ENCODE data around the gene MGAM2. TPM values are rescaled to one million over a fixed set of nuclear protein-coding genes. Genes with fewer than 3 reads are reported as not detected.

The MGAM2 gene
- total and polyA plus RNA-seq, 2 of the 8 experiments (the other 6 are each of a cell fraction or from before 2014, with no cell fraction given): 0.02 TPM; not detected in 1

DNA sequence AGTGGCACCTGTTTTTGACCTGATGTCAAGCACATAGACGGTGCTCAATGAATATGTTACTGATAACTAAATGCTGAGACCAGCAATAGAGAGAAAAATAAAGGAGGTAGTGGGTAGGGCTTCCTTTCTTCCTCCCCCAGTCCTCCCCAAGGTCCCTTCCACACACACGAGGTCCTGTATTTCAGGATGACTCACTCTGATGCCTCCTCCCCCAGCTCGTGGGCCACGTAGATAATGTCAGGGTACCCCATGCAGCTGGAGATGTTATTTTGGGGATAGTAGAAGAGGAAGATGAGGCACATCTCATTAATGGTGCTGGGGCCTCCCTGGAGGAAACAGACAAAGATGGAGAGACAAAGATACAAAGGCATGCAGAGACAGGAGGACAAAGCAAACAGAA lies 129.0 kb downstream of the MGAM2 start:
- no peak overlapping the region for H4K8ac ChIP-seq (ENCODE audit: extremely low read depth, insufficient read depth, low read length)
- DNase-seq (ENCODE audit: low read depth in 1 of 2, low spot score in 2 of 2) (no peak), FAIRE-seq (no peak)
- no peaks in the 10 kb centered on the region for H3K23me2 ChIP-seq (ENCODE audit: low read depth, low read length)
- CTCF ChIA-PET (ENCODE audit: partially characterized antibody): interaction anchor here (0.6 to 1.6 kb wide), 2 partner anchors 9 to 15 kb away, joined by 3 to 8 read pairs; no protein-coding TSS in a partner anchor
- no peak overlapping the region for H3K18ac ChIP-seq (ENCODE audit: extremely low read depth, low read length)
- no peak overlapping the region for H2BK120ac ChIP-seq (replicated peaks; ENCODE audit: low read depth, low read length)
- H3K4me2 ChIP-seq (ENCODE audit: insufficient read depth in 1 of 2, low read depth in 2 of 2, low read length in 2 of 2): no peak overlapping the region
- POLR2A ChIA-PET (ENCODE audit: partially characterized antibody): no interaction called here
- no peak overlapping the region for H2AK5ac ChIP-seq (ENCODE audit: low read depth, low read length)
- H3K79me2 ChIP-seq (ENCODE audit: control insufficient read depth in 1 of 2, insufficient read depth in 2 of 2, low read length in 2 of 2): no peaks in the 10 kb centered on the region
- WGBS, 2 experiments (ENCODE audit: extremely low coverage in 1 of 2, insufficient coverage in 1 of 2, insufficient read length in 1 of 2, insufficient replicate concordance in 2 of 2, low coverage in 1 of 2, low lambda C conversion rate in 2 of 2, missing lambda C conversion rate in 1 of 2): 83% methylated on average over 4 of the region's 4 CpGs; no CpG with 5 or more reads in 1 of the 2 experiments
- H2BK15ac ChIP-seq (ENCODE audit: low read length): no peak overlapping the region
- no peak overlapping the region for H3K27ac ChIP-seq (ENCODE audit: low read depth, low read length)
- no peak overlapping the region for H3K4me3 ChIP-seq (ENCODE audit: extremely low read depth in 1 of 4, insufficient read depth in 2 of 4, low read depth in 3 of 4, low read length in 4 of 4)
- H3K4me1 ChIP-seq (replicated peaks in 1 of 4; ENCODE audit: control insufficient read depth in 3 of 4, insufficient read depth in 4 of 4, low read length in 3 of 4): no peaks in the 10 kb centered on the region
- no peak overlapping the region for H3K23ac ChIP-seq (ENCODE audit: insufficient read length)
- H3K9ac ChIP-seq (replicated peaks in 1 of 4; ENCODE audit: extremely low read depth in 1 of 4, low read depth in 3 of 4, low read length in 3 of 4): no peak overlapping the region
- no peaks in the 10 kb centered on the region for H3K79me1 ChIP-seq (ENCODE audit: low read depth, low read length)
- no peak overlapping the region for H2AFZ ChIP-seq (ENCODE audit: low read length)
- H3K36me3 ChIP-seq (ENCODE audit: control insufficient read depth in 2 of 4, insufficient read depth in 4 of 4, low read length in 3 of 4): no peaks in the 10 kb centered on the region
- H4K5ac ChIP-seq (ENCODE audit: insufficient read length, low read depth, low read length): no peak overlapping the region
- H2BK12ac ChIP-seq (ENCODE audit: low read depth, low read length): no peak overlapping the region
- no peak overlapping the region for H4K91ac ChIP-seq (replicated peaks; ENCODE audit: insufficient read length, low read length)
- no peak overlapping the region for H3K4ac ChIP-seq (replicated peaks; ENCODE audit: insufficient read length, low read depth, low read length)
- no peaks in the 10 kb centered on the region for H4K20me1 ChIP-seq (replicated peaks in 1 of 2; ENCODE audit: control insufficient read depth in 1 of 2, insufficient read depth in 2 of 2, low read length in 2 of 2)
- H3K9me3 ChIP-seq (ENCODE audit: insufficient read depth in 2 of 2, low read depth in 1 of 2, low read length in 1 of 2): no peaks in the 10 kb centered on the region
- H2BK20ac ChIP-seq (ENCODE audit: low read length): no peak overlapping the region
- H3K56ac ChIP-seq (replicated peaks; ENCODE audit: insufficient read length, low read depth, low read length): no peak overlapping the region
- no peak overlapping the region for H3K14ac ChIP-seq (ENCODE audit: insufficient read length)
- peaks cover 0 to 1% (median 0%) of the 10 kb centered on the region in 4 experiments; a peak in 1 of 7 replicates for H3K27me3 ChIP-seq (replicated peaks in 1 of 4; ENCODE audit: control insufficient read depth in 3 of 4, extremely low read depth in 1 of 4, insufficient read depth in 3 of 4, low read length in 3 of 4)
- H2BK5ac ChIP-seq (ENCODE audit: low read depth, low read length): no peak overlapping the region

Measured in H1 (cell line).